Common myeloid progenitor, CD34-positive (primary cell): ENCODE results near the gene SLC11A1.

Experiments
- CTCF ChIA-PET: fragments of 350-600 bp; sonication (Branson Sonifier 250); formaldehyde crosslinking; loops from one replicate; lab custom pipeline; 2021; ENCODE audit warnings: antibody characterized with exemption; lab: Charles Lee
- POLR2A ChIA-PET: fragments of 350-600 bp; sonication (Branson Sonifier 250); formaldehyde crosslinking; loops from one replicate; lab custom pipeline; 2021; ENCODE audit warnings: antibody characterized with exemption; lab: Charles Lee
- DNase-seq, 3 donors: peaks; one replicate each; pipeline versions ENCODE4 v3.0.0 to v3.0.0-alpha.2; 2013
- H3K27ac ChIP-seq, 2 experiments: 1 replicate in 1 of 2; 2 replicates in 1 of 2; pipeline ENCODE4 v1.7.0; 2013; ENCODE audit warnings: inconsistent platforms in 2 of 2, low read length in 2 of 2, mild to moderate bottlenecking in 2 of 2, low read depth in 1 of 2, moderate library complexity in 1 of 2; ENCODE audit not compliant: severe bottlenecking in 2 of 2, insufficient read depth in 1 of 2, poor library complexity in 1 of 2
- H3K27me3 ChIP-seq, 5 experiments: replicated peaks in 2 of 5; 1 replicate in 3 of 5; 2 replicates in 2 of 5; pipeline versions ENCODE4 v1.6.1 to v1.7.0; 2013; ENCODE audit warnings: low read length in 4 of 5, mild to moderate bottlenecking in 2 of 5, moderate library complexity in 2 of 5, inconsistent platforms in 1 of 5; ENCODE audit not compliant: insufficient read depth in 5 of 5, control insufficient read depth in 4 of 5
- H3K36me3 ChIP-seq, 4 experiments: 1 replicate in 2 of 4; 2 replicates in 2 of 4; pipeline versions ENCODE4 v1.6.1 to v1.7.0; 2013; ENCODE audit warnings: low read length in 3 of 4, control low read depth in 1 of 4, mild to moderate bottlenecking in 1 of 4; ENCODE audit not compliant: control insufficient read depth in 4 of 4, insufficient read depth in 4 of 4
- H3K4me1 ChIP-seq, 4 experiments: 1 replicate in 3 of 4; 2 replicates in 1 of 4; pipeline versions ENCODE4 v1.6.1 to v1.7.1; 2013; ENCODE audit warnings: low read length in 3 of 4, mild to moderate bottlenecking in 3 of 4, control low read depth in 1 of 4, inconsistent platforms in 1 of 4, moderate library complexity in 1 of 4; ENCODE audit not compliant: control insufficient read depth in 4 of 4, insufficient read depth in 4 of 4; ENCODE audit errors: control extremely low read depth in 1 of 4
- H3K4me3 ChIP-seq, 7 experiments: 1 replicate in 4 of 7; 2 replicates in 3 of 7; pipeline versions ENCODE4 v1.5.1 to v1.7.0; 2013; ENCODE audit warnings: mild to moderate bottlenecking in 7 of 7, low read length in 6 of 7, moderate library complexity in 6 of 7, inconsistent platforms in 2 of 7, low read depth in 2 of 7, control low read depth in 1 of 7; ENCODE audit not compliant: insufficient read depth in 4 of 7, control insufficient read depth in 1 of 7; ENCODE audit errors: extremely low read depth in 1 of 7
- H3K9me3 ChIP-seq, 5 experiments: 1 replicate in 4 of 5; 2 replicates in 1 of 5; pipeline versions ENCODE4 v1.6.1 to v1.7.1; 2013; ENCODE audit warnings: low read length in 4 of 5, mild to moderate bottlenecking in 2 of 5, inconsistent platforms in 1 of 5, low read depth in 1 of 5, moderate library complexity in 1 of 5; ENCODE audit not compliant: control insufficient read depth in 4 of 5, insufficient read depth in 2 of 5; ENCODE audit errors: control extremely low read depth in 1 of 5
- WGBS: methylation state at CpG from one replicate; pipeline ENCODE4 v1.1.5; 2013; ENCODE audit not compliant: insufficient coverage; 5-methylcytosine and 5-hydroxymethylcytosine counted together

SLC11A1 gene

DNA sequence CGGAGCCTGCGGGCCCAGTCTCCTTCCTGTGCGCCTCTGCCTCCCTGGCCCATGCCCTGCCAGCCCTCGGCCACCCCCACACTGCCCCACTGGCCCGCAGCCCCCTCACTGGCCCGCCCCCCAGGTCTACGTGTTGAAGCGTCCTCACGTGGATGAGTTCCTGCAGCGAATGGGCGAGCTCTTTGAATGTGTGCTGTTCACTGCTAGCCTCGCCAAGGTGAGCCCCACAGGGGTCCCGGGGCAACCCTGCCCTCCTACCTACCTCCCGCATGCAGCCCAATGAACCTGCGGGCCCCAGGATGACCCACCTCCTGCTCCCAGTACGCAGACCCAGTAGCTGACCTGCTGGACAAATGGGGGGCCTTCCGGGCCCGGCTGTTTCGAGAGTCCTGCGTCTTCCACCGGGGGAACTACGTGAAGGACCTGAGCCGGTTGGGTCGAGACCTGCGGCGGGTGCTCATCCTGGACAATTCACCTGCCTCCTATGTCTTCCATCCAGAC is 20.9 kb downstream of the SLC11A1 start:
- Histone ChIP-seq H3K36me3 (peaks cover 0 to 39% (median 27%) of the 10 kb centered on the region in 4 experiments), H3K27me3 (no peaks in the 10 kb centered on the region), H3K4me1 (peaks cover 2 to 80% (median 70%) of the 10 kb centered on the region in 4 experiments), H3K27ac (peak overlapping the region in 1 of 2 experiments; percentile 14), H3K9me3 (no peaks in the 10 kb centered on the region), H3K4me3 (no peak overlapping the region)
- 94% methylated on average over 19 of the region's 26 CpGs for WGBS
- no peak for DNase-seq
- ChIA-PET CTCF (interaction anchor here (1.4 to 3.5 kb wide), 3 partner anchors 101 to 130 kb away, joined by 3 to 11 read pairs (median 4); partner anchors contain the start of gene TMBIM1), POLR2A (no interaction called here)

DNA sequence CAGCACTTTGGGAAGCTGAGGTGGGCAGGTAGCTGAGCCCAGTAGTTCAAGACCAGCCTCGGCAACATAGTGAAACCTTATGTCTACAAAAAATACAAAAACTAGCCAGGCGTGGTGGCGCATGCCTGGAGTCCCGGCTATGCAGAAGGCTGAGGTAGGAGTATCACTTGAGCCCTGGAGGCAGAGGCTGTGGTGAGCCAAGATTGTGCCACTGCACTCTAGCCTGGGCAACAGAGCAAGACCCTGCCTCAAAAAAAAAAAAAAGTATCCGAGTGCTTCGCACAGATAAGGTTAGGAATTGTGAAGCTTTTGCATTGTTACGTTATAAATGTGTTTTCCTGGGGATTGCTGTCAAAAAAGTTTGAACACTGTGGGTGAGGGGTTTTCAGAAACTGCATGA is 21.7 kb downstream of the SLC11A1 start:
- DNase-seq = no peak
- ChIA-PET CTCF (interaction anchor here (0.7 to 3.5 kb wide), 4 partner anchors 62 to 130 kb away, joined by 3 to 14 read pairs (median 7); partner anchors contain the start of gene TMBIM1), POLR2A (no interaction called here)
- Histone ChIP-seq H3K36me3 (peaks cover 0 to 39% (median 27%) of the 10 kb centered on the region in 4 experiments), H3K4me3 (no peak overlapping the region), H3K9me3 (no peaks in the 10 kb centered on the region), H3K27me3 (no peaks in the 10 kb centered on the region), H3K27ac (no peak overlapping the region), H3K4me1 (peaks cover 5 to 78% (median 68%) of the 10 kb centered on the region in 4 experiments)
- 91% methylated on average over 4 of the region's 7 CpGs for WGBS

DNA sequence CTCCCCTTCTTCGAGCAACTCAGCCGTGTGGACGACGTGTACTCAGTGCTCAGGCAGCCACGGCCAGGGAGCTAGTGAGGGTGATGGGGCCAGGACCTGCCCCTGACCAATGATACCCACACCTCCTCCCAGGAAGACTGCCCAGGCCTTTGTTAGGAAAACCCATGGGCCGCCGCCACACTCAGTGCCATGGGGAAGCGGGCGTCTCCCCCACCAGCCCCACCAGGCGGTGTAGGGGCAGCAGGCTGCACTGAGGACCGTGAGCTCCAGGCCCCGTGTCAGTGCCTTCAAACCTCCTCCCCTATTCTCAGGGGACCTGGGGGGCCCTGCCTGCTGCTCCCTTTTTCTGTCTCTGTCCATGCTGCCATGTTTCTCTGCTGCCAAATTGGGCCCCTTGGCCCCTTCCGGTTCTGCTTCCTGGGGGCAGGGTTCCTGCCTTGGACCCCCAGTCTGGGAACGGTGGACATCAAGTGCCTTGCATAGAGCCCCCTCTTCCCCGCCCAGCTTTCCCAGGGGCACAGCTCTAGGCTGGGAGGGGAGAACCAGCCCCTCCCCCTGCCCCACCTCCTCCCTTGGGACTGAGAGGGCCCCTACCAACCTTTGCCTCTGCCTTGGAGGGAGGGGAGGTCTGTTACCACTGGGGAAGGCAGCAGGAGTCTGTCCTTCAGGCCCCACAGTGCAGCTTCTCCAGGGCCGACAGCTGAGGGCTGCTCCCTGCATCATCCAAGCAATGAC is 22.4 kb downstream of the SLC11A1 start:
- Histone ChIP-seq H3K27ac (peak overlapping the region in 1 of 2 experiments; percentile 70), H3K4me3 (no peak overlapping the region), H3K36me3 (peaks cover 0 to 39% (median 27%) of the 10 kb centered on the region in 4 experiments), H3K9me3 (no peaks in the 10 kb centered on the region), H3K4me1 (peaks cover 5 to 72% (median 62%) of the 10 kb centered on the region in 4 experiments), H3K27me3 (no peaks in the 10 kb centered on the region)
- DNase-seq = no peak
- whole genome bisulfite sequencing = 89% methylated on average over 9 of the region's 16 CpGs
- POLR2A ChIA-PET = no interaction called here
- CTCF ChIA-PET = interaction anchor here (0.7 to 3.5 kb wide), 10 partner anchors 8 to 180 kb away, joined by 3 to 14 read pairs (median 4); partner anchors contain the start of gene TMBIM1

DNA sequence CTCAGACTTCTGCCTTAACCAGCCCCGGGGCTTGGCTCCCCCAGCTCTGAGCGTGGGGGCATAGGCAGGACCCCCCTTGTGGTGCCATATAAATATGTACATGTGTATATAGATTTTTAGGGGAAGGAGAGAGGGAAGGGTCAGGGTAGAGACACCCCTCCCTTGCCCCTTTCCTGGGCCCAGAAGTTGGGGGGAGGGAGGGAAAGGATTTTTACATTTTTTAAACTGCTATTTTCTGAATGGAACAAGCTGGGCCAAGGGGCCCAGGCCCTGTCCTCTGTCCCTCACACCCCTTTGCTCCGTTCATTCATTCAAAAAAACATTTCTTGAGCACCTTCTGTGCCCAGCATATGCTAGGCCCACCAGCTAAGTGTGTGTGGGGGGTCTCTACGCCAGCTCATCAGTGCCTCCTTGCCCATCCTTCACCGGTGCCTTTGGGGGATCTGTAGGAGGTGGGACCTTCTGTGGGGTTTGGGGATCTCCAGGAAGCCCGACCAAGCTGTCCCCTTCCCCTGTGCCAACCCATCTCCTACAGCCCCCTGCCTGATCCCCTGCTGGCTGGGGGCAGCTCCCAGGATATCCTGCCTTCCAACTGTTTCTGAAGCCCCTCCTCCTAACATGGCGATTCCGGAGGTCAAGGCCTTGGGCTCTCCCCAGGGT is 23.1 kb downstream of the SLC11A1 start:
- Histone ChIP-seq H3K27ac (peak overlapping the region; percentile 15 to 70), H3K27me3 (no peaks in the 10 kb centered on the region), H3K36me3 (peaks cover 0 to 39% (median 27%) of the 10 kb centered on the region in 4 experiments), H3K4me3 (peak overlapping the region in 6 of 7 experiments; percentile 27 to 77 (median 52)), H3K9me3 (no peaks in the 10 kb centered on the region), H3K4me1 (peaks cover 5 to 72% (median 61%) of the 10 kb centered on the region in 4 experiments)
- WGBS = 40% methylated on average over 1 of the region's 8 CpGs
- ChIA-PET CTCF (interaction anchor here (1.0 to 3.5 kb wide), 9 partner anchors 9 to 181 kb away, joined by 3 to 14 read pairs (median 4); partner anchors contain the start of gene TMBIM1), POLR2A (interaction anchor here (0.6 to 2.8 kb wide), 5 partner anchors 8 to 121 kb away, joined by 3 to 15 read pairs (median 4); no protein-coding TSS in a partner anchor)
- DNase-seq = no peak

DNA sequence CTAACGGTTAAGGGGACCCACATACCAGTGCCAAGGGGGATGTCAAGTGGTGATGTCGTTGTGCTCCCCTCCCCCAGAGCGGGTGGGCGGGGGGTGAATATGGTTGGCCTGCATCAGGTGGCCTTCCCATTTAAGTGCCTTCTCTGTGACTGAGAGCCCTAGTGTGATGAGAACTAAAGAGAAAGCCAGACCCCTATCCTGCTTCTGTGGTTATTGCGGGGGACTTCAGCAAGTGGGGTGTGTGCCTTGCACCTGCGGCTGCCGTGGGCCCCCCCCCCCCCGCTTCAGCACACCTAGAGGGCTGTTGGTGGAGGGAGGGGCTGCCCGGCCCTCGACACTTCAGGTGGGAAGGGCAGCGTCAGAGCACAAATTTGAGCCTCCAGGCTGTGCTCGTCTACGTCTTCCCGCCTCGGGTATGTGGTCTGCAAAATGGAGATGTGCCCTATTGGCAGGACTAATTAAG is 23.7 kb downstream of the SLC11A1 start:
- H3K27ac ChIP-seq = peak overlapping the region; percentile 15 to 70
- H3K4me3 ChIP-seq = peak overlapping the region in 6 of 7 experiments; percentile 41 to 77 (median 52)
- ChIA-PET POLR2A (interaction anchor here (0.6 to 2.8 kb wide), 5 partner anchors 9 to 137 kb away, joined by 3 to 15 read pairs (median 4); no protein-coding TSS in a partner anchor), CTCF (interaction anchor here (0.9 to 4.3 kb wide), 11 partner anchors 9 to 181 kb away, joined by 3 to 27 read pairs (median 4); partner anchors contain the start of gene TMBIM1)
- peaks cover 5 to 68% (median 61%) of the 10 kb centered on the region in 4 experiments for H3K4me1 ChIP-seq
- WGBS = 2% methylated on average over 9 of the region's 15 CpGs
- no peaks in the 10 kb centered on the region for H3K9me3 ChIP-seq
- H3K27me3 ChIP-seq = no peaks in the 10 kb centered on the region
- peak in 2 of 3 donors; percentile 69 to 76 for DNase-seq
- H3K36me3 ChIP-seq = peaks cover 0 to 39% (median 27%) of the 10 kb centered on the region in 4 experiments

DNA sequence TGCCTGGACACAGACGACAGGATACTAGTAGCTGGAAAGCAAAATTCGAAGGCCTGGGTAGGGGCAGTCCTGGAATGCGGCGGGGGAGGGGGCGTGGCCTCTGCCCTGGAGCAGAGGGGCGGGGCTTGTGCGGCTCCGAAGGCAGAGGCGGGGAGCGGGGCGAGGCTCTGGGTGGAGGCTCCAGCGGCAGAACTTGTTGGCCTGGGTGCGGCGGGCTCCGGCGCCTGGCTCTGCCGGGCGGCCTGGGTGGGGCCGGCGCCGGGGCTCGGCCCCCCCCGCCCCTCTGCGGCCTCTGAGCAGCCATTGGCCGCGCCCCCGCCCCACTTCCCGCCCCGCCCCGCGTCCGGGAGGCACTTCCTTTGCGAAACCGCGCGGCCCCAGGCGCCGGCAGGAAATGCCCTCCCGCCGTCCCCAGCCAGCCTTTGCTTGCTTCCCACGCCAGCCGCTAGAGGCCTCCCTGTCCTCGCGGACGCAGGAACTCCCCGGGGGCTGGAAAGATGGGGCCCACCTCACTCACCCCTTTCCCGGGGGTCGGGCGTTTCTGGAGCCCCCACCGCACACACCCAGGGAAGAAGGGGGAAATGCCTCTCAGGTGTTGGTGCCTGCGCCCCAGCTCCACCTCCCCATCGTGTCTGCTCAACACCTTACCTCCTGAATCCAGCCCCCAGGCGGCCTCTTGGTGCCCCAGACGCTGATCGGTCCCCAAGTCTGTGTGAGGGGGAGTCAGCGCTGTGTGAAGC is 24.3 kb downstream of the SLC11A1 start:
- Histone ChIP-seq H3K9me3 (no peaks in the 10 kb centered on the region), H3K27me3 (no peaks in the 10 kb centered on the region), H3K36me3 (peaks cover 0 to 39% (median 27%) of the 10 kb centered on the region in 4 experiments), H3K27ac (peak overlapping the region; percentile 33 to 70), H3K4me1 (peaks cover 5 to 62% (median 55%) of the 10 kb centered on the region in 4 experiments), H3K4me3 (peak overlapping the region; percentile 21 to 77 (median 59))
- under 1% methylated on average over 44 of the region's 56 CpGs for WGBS
- CTCF ChIA-PET = interaction anchor here (0.9 to 4.3 kb wide), 6 partner anchors 10 to 125 kb away, joined by 3 to 27 read pairs (median 6); partner anchors contain the start of gene TMBIM1
- POLR2A ChIA-PET = interaction anchor here (0.6 to 2.8 kb wide), 7 partner anchors 9 to 138 kb away, joined by 3 to 15 read pairs (median 4); no protein-coding TSS in a partner anchor
- DNase-seq = peak; percentile 93 to 97 (median 95)
